HL-60 (cell line): Measurements from ENCODE around the gene IGSF8.

Experiments
- DNase-seq, 2 experiments: peaks; one replicate each; pipeline ENCODE4 v3.0.0-alpha.2; 2010 to 2020; ENCODE audit warnings: low read depth in 1 of 2, low spot score in 1 of 2
- H3K27ac ChIP-seq: fragments of 250-450 bp; sonication (Bioruptor Pico); replicated peaks from 2 replicates; pipeline ENCODE4 v1.5.1; 2020; ENCODE audit warnings: mild to moderate bottlenecking, moderate library complexity
- H3K27me3 ChIP-seq: fragments of 250-450 bp; sonication (Bioruptor Pico); 2 replicates; pipeline ENCODE4 v1.5.1; 2021; ENCODE audit warnings: mild to moderate bottlenecking, moderate library complexity; ENCODE audit not compliant: insufficient read depth, poor library complexity, severe bottlenecking
- H3K4me3 ChIP-seq: replicated peaks from 2 replicates; pipeline ENCODE4 v1.5.1; 2011; ENCODE audit warnings: mild to moderate bottlenecking, control low read depth, low read length; ENCODE audit not compliant: insufficient read depth
- CTCF ChIP-seq: IDR thresholded peaks from one replicate; pipeline ENCODE4 v1.5.1; 2011; ENCODE audit warnings: low read length, control low read depth, inconsistent platforms; ENCODE audit not compliant: insufficient read depth
- GABPA ChIP-seq: IDR thresholded peaks from 2 replicates; pipeline ENCODE4 v1.6.1; 2012; ENCODE audit warnings: low read depth
- POLR2AphosphoS5 ChIP-seq: IDR thresholded peaks from 2 replicates; pipeline ENCODE4 v1.6.1; 2012; ENCODE audit warnings: low read depth
- REST ChIP-seq: IDR thresholded peaks from 2 replicates; pipeline ENCODE4 v1.6.1; 2012; ENCODE audit warnings: low read depth; ENCODE audit not compliant: insufficient replicate concordance
- SPI1 ChIP-seq: IDR thresholded peaks from 2 replicates; pipeline ENCODE4 v1.6.1; 2012; ENCODE audit warnings: low read depth, mild to moderate bottlenecking, borderline replicate concordance

IGSF8 gene

GRCh38 chr1:160144921-160145320 lies 46.5 kb upstream of the IGSF8 start:
- Histone ChIP-seq H3K27ac (no peak overlapping the region), H3K27me3 (no peaks in the 10 kb centered on the region), H3K4me3 (no peak overlapping the region)
- TF ChIP-seq GABPA, result no peak
- TF ChIP-seq SPI1, result no peak
- TF ChIP-seq POLR2AphosphoS5, result no peak
- no peak for TF ChIP-seq CTCF
- no peak for TF ChIP-seq REST
- no peak for DNase-seq

GRCh38 chr1:160143695-160144094 lies 45.3 kb upstream of the IGSF8 start:
- H3K27me3 ChIP-seq, result no peaks in the 10 kb centered on the region
- H3K27ac ChIP-seq, result no peak overlapping the region
- no peak overlapping the region for H3K4me3 ChIP-seq
- peak; percentile 99 for TF ChIP-seq SPI1
- no peak for TF ChIP-seq GABPA
- peak in 1 of 2 experiments; percentile 71 for DNase-seq

- no peak for DNase-seq
- Histone ChIP-seq H3K27me3 (no peaks in the 10 kb centered on the region), H3K27ac (no peak overlapping the region), H3K4me3 (no peak overlapping the region)
- TF ChIP-seq SPI1 (no peak), CTCF (no peak), REST (no peak), POLR2AphosphoS5 (no peak), GABPA (no peak)
These were observed 41.4 kb upstream of the IGSF8 start for GRCh38 chr1:160139840-160140239.

- TF ChIP-seq GABPA, result no peak
- TF ChIP-seq CTCF, result no peak
- TF ChIP-seq SPI1, result no peak
- no peak for TF ChIP-seq REST
- no peak for TF ChIP-seq POLR2AphosphoS5
- Histone ChIP-seq H3K27me3 (no peaks in the 10 kb centered on the region), H3K4me3 (no peak overlapping the region), H3K27ac (no peak overlapping the region)
- no peak for DNase-seq
These were observed 38.9 kb upstream of the IGSF8 start for GRCh38 chr1:160137216-160137862.
